ENCODE results near the gene ANKHD1. TPM values are rescaled to one million over a fixed set of nuclear protein-coding genes. Genes with fewer than 3 reads are reported as not detected.
A peak's percentile ranks its signal among the peaks of the same experiment; 100 is the strongest.

ANKHD1 gene
- total RNA-seq, 2 donors from 2014 or later: 118 to 140 TPM

DNA sequence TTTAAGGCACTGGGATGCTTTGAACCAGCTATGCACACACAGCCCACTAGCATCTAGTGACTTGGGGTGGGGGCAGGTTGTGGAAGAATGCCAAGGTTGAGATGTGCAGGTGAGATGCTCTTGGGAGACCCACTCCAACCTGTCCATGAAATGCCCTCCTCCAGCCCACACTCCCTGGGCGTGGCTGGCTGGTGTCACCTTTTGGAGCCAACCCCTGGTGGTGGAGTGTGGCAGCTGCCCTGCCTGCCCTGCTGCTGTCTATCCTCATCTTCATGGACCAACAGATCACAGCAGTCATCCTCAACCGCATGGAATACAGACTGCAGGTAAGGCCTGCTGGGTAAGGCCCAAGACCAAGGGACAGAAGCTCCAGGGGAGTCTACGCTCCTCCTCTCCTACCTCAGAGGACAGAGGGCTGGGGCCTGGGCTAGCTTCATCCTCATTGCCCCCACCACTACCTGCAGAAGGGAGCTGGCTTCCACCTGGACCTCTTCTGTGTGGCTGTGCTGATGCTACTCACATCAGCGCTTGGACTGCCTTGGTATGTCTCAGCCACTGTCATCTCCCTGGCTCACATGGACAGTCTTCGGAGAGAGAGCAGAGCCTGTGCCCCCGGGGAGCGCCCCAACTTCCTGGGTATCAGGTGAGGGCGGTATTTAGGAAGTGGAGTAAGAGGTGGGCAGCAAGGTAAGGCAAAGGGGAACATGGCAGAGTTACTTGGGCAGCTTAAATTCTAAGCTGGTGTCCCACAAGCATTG is 34.2 kb upstream of the ANKHD1 start:
- intact Hi-C loops (cut with DNase I, micrococcal nuclease): no loop called here
- no peak for DNase-seq
- no peak for ATAC-seq

DNA sequence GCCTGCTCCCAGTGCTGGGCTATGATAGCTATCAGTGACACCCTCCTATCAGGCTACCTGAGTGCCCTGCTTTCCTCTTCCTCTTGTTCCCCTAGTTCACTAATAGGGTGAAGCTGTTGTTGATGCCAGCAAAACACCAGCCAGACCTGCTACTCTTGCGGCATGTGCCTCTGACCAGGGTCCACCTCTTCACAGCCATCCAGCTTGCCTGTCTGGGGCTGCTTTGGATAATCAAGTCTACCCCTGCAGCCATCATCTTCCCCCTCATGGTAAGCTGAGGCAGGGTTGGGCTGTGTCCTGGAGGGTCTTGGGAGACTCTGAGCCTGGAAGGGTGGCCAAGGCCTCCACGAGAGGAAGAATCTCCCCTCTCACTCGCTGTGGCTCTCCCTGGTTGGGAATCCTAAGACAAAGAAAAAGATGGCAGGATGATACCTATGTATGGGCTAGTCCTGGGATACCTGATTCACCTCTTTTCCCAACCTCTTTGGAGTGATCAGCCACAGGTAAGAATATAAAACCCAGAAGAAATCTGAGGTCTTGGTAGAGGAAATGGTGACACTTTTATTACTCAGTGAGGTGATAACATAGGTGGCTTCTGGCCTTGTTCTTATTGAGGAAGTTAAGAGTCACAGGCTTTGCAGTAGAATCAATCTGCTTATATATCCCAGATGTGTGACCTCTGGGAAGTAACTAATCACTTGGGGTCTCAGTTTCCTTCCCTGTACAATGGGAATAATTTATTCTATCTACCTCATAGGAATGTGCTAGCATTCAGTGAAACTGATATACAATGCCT is 30.1 kb upstream of the ANKHD1 start:
- intact Hi-C loops (cut with DNase I, micrococcal nuclease): no loop called here
- ATAC-seq: peak; percentile 77
- no peak for DNase-seq

DNA sequence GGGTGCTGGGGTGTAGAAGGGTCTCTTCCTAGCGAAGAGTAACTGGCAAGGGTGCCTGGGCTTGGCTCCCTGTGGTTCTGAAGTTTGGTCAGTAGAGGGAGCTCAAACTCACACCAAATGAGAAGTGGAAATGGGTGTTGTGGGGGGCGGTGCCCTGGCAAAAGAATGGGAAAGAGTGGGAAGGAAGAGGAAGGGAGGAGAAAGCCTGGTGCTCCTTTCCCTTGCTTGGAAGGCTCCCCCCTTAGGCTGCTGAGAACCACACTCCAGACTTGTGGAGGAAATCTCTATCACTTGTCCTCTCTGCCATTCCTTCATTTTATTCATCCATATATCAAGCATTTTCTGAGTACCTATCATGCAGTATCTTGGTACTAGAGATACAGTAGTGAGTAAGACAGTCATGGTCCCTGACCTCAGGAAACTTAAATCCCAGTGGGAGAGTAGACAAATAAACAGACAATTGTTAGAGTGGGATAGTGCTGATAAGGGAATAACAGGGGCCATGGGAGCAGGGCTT is 28.6 kb upstream of the ANKHD1 start:
- DNase-seq (peak; percentile 70 to 71), ATAC-seq (peak; percentile 75)
- intact Hi-C loops (cut with DNase I, micrococcal nuclease): no loop called here

DNA sequence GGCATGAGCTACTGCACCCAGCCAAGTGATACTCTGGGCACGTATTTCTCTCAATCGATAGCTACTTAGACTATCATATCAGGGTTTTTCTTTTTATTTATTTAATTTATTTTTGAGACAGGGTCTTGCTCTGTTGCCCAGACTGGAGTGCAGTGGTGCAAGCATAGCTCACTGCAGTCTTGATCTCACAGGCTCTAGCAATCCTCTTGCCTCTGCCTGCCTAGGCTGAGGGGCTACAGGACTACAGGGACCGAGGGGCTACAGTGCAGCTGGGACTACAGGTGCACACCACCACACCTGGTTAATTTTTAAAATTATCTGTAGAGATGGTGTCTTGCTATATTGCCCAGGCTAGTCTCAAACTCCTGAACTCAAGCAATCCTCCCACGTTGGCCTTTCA is 20.3 kb upstream of the ANKHD1 start:
- intact Hi-C loops (cut with DNase I, micrococcal nuclease): loop anchor here in 1 of 2 donors (10.0 kb wide), 1 partner anchor 543 kb away; the partner anchor contains the start of gene PCDHAC1
- ATAC-seq: no peak
- DNase-seq: no peak

DNA sequence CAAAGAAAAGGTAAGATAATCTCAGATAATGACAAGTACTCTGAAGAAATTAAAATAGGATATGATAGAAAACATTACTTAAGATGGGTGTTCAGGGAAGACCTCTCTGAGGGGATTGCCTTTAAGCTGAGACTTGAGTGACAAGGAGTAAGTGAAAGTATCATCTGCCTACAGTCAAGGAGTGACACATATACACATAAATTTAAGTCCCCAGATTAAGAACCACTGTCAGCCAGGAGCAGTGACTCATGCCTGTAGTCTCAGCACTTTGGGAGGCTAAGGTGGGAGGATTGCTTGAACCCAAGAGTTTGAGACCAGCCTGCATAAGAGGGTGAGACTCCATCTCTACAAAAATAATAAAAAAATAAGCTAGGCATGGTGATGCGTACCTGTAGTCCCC is 19.7 kb upstream of the ANKHD1 start:
- no peak for ATAC-seq
- intact Hi-C loops (cut with DNase I, micrococcal nuclease): loop anchor here in 1 of 2 donors (10.0 kb wide), 1 partner anchor 543 kb away; the partner anchor contains the start of gene PCDHAC1
- DNase-seq: no peak

DNA sequence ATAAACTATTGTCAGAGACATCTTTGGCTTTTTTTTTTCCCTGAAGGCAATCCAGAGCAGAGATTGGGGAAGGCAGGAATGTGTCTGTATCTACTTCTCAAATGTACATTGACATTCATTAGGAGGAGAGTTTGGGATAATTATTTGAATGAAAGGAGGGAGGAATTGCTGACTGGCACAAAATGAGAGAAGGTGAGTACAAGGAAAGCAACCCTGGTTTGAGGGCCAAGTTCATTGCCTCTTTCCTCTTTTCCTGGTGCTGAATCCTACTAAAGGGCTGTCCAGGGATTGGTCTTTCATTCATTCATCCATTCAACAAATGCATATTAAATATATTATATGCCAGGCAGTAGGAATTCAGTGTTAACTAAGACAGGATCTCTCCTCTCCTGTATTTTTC is 18.8 kb upstream of the ANKHD1 start:
- DNase-seq (no peak), ATAC-seq (peak; percentile 61)
- intact Hi-C loops (cut with DNase I, micrococcal nuclease): loop anchor here in 1 of 2 donors (10.0 kb wide), 1 partner anchor 542 kb away; the partner anchor contains the start of gene PCDHAC1

DNA sequence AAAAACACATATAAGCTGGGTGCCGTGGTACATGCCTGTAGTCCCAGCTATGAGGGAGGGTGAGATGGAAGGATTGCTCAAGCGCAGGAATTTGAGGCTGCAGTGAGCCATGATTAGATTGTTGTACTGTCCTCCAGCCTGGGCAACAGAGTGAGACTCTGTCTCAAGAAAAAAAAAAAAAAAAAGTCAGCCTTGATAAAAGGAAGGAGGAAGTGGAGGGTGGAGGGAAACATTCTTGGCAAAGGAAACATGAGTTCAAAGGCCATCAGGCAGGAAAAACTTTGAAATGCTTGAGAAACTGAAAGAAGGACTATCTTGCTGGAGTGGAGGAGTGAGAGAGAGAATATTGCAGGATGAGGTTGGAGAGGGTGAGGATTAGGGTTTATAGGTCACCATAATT is 18.3 kb upstream of the ANKHD1 start:
- intact Hi-C loops (cut with DNase I, micrococcal nuclease): loop anchor here in 1 of 2 donors (10.0 kb wide), 1 partner anchor 542 kb away; the partner anchor contains the start of gene PCDHAC1
- DNase-seq (no peak), ATAC-seq (peak; percentile 91)

DNA sequence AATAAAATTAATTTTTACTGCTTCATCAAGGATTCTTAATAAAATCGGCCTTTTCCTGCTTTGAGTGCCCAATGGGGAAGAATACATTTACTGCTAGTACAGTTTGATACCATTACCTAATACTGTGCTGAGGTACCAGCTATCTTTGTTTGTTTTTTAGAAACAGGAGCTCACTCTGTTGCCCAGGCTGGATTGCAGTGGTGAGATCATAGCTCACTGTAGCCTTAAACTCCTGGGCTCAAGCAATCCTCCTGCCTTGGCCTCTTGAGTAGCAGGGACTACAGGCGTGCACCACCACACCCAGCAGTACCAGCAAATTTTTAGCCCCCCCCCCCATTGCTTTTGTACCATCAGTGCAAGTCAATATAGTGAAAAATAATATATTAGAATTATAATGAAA is 13.6 kb upstream of the ANKHD1 start:
- no peak for ATAC-seq
- intact Hi-C loops (cut with DNase I, micrococcal nuclease): loop anchor here in 1 of 2 donors (10.0 kb wide), 1 partner anchor 537 kb away; the partner anchor contains the start of gene PCDHAC1
- DNase-seq: no peak

DNA sequence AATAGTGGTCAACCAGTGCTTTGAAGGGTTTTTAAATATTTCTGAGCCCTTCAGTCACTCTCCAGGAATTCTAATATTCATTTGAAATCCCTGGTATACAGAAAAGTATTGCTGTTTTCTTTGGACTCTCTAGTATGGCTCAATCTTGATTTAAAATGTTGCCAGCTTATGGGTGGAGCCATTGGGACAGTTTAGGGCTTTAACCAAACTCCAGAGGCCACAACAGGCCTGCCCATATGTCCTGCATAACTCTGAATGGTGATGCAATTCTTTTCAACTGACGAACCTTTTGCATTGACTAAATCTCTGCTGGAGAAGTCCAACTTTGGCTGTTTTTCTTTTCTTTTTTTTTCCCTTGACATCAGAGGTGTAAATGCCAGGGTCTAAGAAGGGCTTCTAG is 10.3 kb upstream of the ANKHD1 start:
- intact Hi-C loops (cut with DNase I, micrococcal nuclease): no loop called here
- no peak for DNase-seq
- no peak for ATAC-seq

DNA sequence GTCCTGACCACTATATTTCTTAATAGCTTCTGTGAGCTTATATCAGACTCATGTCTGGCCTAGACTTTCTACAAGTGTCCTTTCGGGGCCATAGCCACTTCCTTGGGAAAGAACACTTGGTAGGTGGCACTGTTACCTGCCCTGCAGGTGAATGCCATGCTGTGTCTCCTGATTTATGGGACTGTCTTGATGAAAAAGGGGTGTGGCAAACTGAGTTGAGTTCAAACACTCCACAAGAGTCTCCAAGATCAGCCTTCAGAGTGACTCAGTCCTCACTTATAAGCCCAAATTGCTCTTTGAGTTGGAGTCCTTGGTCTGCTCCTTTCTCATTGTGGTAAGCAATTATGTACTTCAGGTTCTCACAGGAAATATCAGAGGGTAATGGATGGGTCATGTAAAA is 9.9 kb upstream of the ANKHD1 start:
- DNase-seq: no peak
- intact Hi-C loops (cut with DNase I, micrococcal nuclease): no loop called here
- peak; percentile 48 for ATAC-seq

DNA sequence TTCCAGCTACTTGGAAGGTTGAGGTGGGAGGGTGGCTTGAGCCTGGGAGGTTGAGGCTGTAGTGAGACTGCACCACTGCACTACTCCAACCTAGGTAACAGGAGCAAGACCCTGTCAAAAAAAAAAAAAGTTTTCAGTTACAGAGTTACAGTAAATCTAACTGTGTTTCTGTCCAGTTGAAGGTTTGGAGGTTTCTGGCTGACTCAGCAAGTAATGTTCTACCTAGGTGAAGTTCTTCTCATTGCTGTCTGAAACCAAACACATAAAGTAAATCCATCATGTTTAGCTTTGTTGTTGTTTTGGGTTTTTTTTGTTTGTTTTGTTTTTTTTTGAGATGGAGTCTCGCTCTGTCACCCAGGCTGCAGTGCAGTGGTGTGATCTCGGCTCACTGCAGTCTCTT is 7.9 kb upstream of the ANKHD1 start:
- ATAC-seq: no peak
- DNase-seq: no peak
- intact Hi-C loops (cut with DNase I, micrococcal nuclease): no loop called here

DNA sequence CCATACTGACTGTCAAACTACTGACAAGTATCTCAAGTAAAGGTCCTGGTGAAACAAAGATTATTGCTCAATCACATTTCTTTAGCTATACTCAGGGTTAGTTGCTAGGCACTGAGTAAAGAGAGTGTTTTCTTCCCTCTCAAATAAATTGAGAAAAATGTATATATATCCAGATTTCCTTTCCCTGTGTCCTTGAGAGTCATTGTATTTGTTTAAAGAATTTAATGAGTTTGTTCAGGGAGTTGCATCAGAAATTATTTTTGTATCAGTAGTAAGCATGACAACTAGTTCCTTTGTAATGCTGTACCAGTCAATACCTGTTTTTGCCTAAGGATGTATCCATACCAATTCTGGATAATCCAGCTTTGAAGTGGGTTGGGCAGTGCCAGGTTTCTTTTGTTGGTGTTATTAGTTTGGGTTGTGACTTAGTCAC is 3.2 kb upstream of the ANKHD1 start:
- DNase-seq (no peak), ATAC-seq (no peak)
- intact Hi-C loops (cut with DNase I, micrococcal nuclease): no loop called here

DNA sequence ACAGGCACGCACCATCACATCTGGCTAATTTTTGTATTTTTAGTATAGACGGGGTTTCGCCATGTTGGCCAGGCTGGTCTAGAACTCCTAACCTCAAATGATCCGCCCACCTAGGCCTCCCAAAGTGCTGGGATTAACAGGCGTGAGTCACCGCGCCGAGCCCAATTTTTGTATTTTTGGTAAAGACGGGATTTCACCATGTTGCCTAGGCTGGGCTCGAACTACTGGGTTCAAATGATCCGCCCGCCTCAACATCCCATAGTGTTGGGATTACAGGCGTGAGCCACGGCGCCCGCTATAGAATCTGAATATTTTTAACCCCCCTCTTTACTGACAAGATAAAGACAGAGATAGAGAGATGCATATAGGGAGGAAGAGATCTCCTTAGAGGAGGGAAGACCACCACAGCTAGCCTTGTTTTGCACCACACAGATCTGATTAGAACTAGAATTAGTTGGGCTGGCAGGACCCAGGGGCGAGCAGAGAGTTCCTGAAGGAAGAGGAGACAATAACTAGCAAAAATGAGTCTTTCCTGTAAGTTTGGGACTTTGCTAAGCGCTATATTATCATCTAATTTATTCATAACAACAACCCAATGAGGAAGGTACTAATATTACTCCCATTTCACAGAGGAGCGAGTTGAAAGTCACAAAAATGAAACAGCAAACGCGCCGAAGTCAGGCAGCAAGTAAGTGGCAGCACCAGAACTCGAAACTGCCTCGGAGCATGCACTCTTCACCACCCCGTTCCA is 1.5 kb upstream of the ANKHD1 start:
- intact Hi-C loops (cut with DNase I, micrococcal nuclease): loop anchor here in 1 of 2 donors (5.0 kb wide), 1 partner anchor 237 kb away; the partner anchor contains the start of gene TMCO6
- ATAC-seq: no peak
- DNase-seq: peak in 1 of 2 donors; percentile 16

DNA sequence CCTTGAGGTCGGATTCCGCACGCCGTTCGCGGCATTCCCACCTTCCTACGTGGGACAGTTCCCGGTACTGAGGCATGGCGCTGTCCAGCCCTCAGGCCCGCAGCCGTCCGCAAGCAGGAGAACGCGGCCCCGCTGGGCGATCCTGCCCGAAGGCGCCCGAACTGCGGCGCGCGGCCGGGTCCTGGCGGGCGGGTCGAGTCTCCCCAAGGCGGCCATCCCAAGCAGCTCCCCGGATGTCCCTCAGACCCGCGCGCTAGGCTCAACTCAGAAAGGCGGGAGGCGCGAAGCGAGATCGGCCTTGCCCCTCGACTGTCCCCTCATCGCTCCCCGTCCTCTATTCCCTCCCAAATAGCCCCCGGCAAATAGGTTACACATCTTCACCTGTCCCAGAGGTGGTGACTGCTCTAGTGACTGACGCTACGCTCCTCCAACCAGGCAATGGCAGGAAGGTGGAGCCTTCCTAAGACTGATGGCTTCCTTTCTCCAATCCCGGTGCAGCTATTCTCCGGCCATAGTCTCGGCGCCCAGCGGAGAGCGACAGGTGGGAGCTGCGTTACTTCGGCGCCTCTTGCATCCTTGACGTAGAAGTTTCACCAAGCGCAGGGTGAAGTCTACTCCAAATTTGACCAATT is 787 bp upstream of the ANKHD1 start:
- DNase-seq: peak; percentile 90 to 96
- intact Hi-C loops (cut with DNase I, micrococcal nuclease): loop anchor here in 1 of 2 donors (5.0 kb wide), 1 partner anchor 236 kb away; the partner anchor contains the start of gene TMCO6
- ATAC-seq: peak; percentile 75

DNA sequence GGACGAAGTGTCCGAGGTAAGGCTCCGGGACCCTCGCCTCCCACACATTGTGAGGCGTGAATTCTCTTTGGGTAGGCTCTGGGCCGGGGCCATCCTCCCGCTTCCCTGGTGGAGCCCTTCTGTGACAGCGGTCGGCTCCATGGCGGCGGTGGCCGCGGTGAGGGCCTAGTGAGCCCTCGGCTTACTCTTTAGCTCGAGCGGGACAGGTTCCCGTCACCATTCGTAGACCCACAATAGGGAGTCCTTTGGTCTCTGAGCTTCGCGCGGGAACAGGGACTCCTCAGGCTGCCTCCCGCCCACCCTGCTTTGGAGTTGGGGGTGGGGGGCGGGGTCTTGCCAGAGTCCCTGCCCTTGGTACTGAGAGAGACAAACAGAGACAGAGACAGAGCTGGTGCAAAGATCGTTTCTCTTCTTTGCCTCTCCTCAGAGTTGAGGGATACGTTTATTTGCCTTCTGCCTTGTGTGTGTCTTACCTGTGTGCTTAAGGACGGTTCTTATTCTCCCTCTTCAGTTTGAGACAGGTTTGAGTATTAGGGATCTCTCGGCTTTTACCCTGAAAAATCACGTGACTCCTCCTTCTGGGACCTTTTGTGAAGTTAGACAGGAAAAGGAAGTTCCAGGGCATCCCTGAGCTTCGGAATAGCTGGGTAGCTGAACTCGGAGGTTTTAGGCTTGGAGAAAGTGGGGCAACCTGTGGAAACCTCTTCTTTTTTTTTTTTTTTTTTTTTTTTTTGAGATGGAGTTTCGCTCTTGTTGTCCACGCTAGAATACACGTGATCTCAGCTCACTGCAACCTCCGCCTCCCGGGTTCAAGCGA is 833 bp downstream of the ANKHD1 start:
- DNase-seq (peak; percentile 44 to 64), ATAC-seq (peak; percentile 4)
- intact Hi-C loops (cut with DNase I, micrococcal nuclease): loop anchor here in 1 of 2 donors (5.0 kb wide), 1 partner anchor 235 kb away; the partner anchor contains the start of gene TMCO6

DNA sequence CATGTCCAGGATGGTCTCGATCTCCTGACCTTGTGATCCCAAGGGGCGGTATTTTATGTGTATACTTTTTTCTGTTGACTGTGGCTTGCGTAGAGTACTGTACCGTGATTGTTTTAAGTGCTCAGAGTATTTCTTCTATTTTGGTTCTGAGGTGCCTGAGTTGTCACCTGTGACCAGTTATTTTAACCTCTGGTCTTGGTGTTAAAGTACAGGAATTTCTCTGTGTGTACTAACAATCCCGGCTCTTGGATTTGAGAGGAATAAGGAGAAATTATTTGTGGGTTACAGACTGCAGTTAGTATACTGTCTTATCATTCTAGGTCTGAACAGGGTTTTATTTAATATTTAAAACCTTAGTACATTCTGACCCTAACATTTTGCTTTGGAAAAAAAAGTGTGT is 2.0 kb downstream of the ANKHD1 start:
- DNase-seq (no peak), ATAC-seq (no peak)
- intact Hi-C loops (cut with DNase I, micrococcal nuclease): loop anchor here in 1 of 2 donors (5.0 kb wide), 1 partner anchor 234 kb away; the partner anchor contains the start of gene TMCO6

DNA sequence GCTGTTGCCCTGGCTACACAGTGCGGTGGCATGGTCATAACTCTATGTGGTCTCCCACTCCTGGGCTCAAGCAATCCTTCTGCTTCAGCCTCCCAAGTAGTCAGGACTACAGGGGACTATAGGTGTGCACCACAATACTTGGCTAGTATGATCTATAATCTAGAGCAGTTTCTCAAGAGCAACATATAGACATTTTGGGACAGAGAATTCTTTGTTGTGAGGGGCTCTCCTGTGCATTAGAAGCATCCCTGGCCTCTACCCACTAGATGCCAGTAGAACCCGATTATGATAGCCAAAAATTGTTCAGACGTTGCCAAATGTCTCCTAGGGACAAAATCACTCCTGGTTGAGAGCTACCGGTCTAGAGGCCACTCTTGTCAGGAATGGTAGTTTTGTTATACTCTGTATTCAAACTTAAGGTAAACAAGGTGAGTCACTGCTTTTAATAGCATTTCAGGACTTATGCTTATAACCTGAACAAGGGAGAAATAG is 7.2 kb downstream of the ANKHD1 start:
- ATAC-seq (peak; percentile 88), DNase-seq (no peak)
- intact Hi-C loops (cut with DNase I, micrococcal nuclease): no loop called here

Data from left colon (tissue), 2 donors.